Measurements from ENCODE around the gene SH3RF3.

The SH3RF3 gene

DNA sequence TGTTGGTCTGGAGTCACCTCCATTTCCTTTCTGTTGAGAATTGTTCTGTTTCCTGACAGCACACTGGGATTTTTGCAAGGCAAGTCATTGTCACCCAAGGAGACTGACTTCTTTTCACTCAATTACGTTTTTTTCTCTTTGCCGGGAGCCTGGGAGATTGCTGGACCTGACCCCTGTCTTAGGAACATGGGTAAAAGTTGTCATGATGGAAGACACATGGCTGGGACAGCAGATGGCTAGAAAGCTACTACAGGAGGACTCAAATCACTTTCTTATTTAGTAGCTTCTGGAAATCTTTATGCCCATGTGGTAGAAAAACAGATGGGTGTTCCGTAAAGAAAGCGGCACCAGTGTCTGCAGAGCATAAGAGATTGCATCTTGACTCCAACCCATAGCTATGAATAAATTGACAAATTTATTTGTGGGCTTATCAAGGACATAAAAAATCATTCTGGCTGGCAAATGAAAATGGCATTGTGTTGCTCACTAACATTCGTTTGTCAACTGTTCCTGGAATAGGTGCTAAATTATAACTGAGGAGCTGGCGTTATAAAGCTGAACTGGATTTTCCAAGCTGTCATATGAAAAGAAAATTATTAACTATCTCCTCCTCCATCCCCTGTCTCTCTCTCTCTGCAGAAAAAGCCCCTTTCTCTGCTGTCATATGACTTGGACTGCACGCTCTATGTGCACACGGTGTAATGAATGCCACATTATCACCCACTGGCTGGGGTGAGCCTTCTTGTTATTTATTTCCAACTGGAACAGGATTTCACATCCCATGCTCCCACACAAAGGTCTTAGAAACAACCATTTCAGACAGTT is 159.8 kb downstream of the SH3RF3 start:
- DNase-seq (ENCODE audit: low read depth), result no peak

DNA sequence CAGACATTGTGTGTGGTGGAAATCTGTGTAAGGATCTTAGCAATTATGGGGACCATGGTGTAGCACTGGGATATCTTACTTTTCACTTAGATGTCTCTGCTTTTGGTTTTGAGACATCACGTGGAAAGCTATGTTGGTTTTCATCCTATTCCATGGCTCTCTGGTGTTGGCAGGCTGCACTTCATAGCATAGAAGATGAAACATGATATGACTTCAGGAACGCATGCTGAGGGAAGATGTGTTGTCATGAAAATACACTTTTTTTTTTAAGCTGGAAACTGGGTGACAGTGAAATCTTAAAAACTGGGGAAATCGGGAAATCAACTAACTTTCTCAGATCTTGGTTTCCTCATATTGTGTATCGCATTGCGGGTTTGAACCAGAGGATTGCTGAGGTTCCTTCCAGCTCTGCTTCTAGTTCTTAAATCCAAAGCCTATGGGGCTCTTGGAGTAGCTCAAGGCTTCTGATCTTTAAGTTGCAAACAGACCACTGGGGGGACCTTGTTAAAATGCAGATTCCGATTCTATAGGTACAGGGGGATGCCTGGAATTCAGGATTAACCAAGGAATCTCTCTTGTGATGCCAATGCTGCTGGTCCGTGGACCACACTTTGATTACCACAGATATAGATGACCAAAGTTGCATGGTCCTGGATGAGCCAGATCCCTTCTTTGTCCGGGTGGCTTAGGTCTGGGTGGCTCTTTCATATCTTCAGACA is 160.7 kb downstream of the SH3RF3 start:
- no peak for DNase-seq (ENCODE audit: low read depth)

DNA sequence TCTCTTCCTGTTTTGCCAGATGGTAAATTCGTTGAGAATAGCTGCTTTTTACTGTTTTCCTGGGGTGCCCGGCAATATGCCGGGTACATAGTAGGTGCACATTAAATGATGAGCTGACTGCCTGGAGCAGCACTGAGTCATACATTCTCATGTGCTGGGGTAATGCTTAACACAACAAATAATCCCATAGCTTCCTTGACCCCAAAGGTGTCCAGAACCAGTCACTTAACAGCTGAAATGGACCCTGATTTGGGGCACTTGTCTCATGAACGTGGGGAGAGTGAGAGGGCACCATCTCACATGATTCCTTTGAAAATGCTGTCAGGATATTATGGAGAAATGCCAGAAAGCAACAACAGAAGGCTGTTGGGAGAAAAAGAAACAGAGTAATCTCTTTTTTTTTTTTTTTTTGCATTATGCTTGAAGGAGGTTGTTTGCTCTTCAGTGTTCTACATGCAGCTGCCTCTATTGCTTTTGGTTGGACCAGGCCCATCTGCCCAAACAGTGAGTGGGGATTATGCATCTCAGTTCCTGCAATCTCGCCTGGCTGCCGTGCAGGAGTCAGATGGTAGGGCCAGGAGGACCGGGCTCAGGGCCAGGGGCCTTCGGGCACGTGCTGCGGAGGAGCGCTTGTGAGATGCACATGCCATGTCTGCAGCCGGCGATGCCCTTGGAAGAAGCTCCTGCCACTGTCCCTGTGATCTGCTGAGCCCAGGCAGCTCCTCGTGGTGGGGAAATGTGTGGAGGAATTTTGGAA is 162.1 kb downstream of the SH3RF3 start:
- no peak for DNase-seq (ENCODE audit: low read depth)

DNA sequence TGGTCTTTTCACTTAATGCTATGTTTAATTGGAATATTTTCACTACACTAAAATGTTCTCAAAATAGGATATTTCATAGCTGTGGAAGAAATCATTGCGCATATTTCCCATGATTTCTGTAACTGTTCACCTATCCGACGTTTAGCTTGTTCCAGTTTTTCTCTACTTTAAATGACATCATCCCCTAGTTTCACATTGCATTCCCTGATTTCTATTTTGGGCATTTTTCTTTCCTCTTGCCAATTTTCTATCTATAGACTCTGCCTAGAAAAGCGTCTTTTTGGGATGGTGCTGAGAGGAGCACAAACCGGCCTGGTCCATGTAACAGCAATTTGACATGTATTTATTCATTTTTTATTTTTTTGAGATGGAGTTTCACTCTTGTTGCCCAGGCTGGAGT is 163.4 kb downstream of the SH3RF3 start:
- no peak for DNase-seq (ENCODE audit: low read depth)

DNA sequence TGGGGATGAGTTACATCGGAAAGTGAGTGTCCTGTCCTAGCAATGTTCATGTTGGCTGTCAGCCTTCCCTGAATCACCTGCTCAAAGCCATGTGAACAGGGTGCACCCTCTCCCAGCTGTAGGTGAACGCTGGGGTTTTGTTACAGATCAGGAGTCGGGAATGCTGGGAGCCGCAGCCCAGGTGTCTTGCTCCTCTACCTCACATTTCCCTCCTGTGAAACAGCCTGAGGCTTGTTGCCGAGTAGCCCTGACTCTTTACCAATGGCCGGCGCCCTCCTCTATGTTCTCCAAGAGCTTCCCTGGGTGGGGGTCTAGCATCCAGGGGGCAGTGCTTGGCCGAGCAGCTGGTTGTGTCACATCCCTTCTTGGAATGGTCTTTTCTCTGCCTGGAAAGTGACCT is 164.7 kb downstream of the SH3RF3 start:
- DNase-seq (ENCODE audit: low read depth), result no peak

DNA sequence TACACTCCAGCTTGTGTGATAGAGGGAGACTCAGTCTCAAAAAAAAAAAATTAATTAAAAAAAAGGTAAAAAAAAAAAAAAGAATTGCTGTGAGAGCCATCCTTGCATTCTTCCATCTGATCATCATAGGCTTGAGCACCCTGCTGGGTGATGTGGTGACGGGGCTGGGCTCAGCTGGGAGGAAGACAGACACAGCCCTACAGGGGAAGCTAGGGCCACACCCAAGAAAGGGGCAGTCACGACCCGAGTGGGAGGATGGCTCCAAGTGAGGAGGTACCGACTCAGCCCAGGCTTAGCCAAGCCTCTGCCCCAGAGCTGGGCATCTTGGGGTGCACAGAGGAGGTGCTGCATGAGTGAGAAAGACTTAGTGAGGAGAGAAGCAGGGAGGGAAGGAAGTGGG is 165.5 kb downstream of the SH3RF3 start:
- DNase-seq (ENCODE audit: low read depth), result no peak

DNA sequence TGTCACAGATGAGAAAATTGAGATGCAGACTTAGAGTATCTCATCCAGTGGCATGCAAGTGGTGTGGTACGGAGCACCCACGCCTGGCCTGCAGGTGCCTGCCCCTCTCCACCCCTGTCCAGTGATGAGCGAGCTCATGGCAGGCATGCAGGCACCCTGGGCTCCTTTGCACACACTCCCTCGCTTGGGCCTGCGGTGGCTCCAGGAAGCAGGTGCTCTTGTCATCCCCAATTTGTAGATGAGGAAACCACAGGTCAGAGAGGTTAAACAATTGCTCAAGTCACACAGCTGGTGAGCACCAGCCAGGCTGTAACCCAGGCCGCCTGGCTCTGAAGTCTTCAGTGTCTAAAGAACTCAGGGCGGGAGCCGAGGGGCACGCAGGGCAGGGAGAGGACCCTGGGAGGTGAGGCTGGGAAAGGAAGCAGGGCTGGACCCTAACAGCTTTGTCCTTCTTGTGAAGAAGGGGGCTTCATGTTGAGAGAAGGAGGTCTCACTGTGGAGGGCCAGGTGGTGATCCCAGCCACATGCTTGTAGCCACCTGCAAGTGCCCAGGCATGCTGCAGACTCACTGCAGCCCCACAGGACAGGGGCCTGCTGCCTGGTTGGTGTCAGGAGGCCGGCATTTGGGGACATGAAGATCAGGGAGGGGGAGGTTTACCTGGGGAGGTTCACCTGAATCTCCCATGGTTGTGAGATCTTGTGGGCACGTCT is 166.2 kb downstream of the SH3RF3 start:
- DNase-seq (ENCODE audit: low read depth), result no peak

DNA sequence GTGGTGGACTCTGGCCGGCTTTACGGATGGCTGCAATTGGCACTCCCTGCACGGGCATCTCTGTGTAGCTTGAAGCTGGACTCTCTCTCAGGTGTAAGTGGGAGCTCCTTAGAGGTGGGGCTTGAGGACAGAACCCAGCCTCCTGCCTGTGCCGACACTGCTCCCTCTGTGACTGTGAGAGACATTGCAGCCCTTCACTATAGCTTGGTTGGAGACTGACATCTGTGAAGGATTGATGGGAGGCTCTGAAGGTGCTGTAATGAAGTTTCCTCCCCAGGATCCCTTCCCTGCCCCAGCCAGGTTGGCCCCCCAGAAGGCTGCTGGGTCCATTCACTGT is 166.7 kb downstream of the SH3RF3 start:
- DNase-seq (ENCODE audit: low read depth), result no peak

DNA sequence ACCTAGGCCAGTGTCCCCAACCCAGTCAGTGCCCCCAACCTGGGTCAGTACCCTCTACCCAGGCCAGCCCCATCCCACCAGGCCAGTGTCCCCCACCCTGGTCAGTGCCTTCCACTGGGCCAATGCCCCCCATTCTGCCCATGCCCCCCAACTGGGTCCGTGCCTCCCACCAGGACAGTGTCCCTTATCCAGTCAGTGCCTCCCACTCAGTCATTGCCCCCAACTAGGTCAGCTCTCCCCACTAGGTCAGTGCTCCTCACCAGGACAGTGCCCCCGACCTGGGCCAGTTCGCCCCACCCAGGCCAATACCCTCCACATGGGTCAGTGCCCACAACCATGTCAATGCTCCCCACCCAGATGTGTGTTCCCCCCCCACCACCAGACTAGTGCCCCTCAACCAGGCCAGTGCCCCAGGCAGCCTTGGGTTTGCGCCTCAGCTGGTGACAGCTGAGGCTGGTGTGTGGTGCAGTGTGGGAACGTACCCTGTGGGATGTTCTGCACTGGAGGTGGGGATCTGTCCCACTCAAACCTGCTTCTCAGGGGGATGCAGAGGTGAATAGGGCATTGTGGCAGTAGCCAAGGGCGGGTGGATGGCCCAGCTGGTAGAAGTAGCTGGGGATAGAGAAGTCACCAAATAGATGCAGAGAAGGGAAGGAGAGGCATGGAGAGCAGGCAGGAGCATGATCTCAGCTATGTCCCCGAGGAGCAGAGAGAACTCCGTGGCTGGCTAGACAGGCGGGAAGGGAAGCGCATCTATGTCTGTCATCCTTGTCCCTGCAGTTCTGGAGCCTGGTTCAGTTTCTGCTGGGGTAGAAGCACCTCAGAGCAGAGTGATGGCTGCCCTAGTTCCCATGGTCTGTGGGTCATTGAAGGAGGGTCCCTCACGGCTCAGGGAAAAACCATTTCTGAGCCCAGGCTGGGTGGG is 168.8 kb downstream of the SH3RF3 start:
- DNase-seq (ENCODE audit: low read depth), result no peak

DNA sequence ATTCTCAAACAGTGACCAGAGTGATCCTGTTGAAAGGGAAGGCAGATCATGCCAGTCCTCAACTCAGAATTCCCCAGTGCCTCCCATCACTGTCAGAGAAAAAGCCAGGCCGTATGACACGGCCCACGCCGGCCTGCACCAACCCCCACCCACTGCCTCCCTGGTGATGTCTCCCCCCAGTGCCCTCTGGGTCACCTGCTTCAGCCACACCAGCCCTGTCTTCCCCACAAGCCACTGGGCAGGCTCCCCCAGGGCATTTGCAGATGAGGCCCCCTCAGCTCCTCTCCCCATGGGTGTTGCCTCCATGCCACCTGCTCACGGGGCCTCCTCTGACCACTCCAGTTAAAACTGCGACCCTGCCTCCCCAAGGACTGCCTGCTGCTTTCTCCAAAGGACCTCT is 169.8 kb downstream of the SH3RF3 start:
- DNase-seq (ENCODE audit: low read depth), result no peak

DNA sequence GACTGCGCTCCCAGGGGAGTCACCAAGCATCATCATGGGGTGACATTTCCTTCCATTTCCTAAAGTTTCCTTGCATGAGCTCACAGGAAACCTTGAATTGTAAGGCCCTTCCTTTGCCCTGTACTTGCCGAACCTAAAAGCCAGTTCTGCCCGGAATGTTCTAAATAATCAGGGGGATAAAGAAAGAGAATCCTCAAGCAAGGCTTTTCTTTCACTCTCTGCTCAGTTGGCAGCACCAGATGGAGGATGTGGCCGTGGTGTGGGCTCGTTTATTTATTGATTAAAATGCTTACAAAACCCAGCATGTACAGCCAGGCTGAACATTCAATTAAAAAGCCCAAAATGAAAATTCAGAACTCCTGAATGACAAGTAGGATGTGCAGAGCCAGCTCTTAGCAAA is 170.5 kb downstream of the SH3RF3 start:
- no peak for DNase-seq (ENCODE audit: low read depth)

DNA sequence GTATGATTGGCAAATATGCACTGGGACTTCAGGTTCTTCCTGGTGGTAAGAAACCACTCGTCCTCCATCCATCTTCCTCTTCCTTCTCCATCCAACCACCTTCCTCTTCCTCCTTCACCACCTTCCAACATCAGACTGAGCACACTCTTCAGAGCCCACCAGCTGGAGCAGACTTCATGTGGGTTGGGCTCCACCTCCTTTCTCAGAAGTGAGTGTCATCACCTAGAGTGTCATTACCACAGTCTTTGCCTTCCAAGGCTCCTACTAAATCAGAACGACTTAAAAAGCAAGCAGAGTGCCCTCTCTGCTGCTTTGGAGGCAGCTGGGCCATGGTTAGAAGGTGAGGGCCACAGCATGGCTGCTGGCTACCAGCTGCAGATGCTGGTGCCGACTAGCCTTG is 171.6 kb downstream of the SH3RF3 start:
- no peak for DNase-seq (ENCODE audit: low read depth)

DNA sequence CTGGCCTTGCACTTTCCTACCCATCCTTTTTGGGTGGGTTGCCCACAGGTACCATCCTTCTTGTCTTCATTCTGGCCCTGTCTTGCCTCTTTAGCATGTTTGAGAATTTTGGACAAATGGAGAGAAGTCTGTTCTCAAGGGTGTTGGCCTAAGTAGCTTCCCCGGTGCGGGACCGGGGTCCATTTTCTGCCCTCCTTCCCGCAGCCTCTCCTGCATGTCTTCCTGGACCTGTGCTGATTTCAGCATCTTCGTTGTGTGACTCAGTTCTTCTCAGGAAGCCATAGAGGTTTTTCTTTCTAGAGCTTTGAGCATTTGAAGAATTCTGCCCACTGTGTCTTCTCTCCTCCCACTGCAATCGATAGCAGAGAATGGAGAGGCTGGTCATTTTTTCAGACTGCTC is 172.7 kb downstream of the SH3RF3 start:
- DNase-seq (ENCODE audit: low read depth), result no peak

DNA sequence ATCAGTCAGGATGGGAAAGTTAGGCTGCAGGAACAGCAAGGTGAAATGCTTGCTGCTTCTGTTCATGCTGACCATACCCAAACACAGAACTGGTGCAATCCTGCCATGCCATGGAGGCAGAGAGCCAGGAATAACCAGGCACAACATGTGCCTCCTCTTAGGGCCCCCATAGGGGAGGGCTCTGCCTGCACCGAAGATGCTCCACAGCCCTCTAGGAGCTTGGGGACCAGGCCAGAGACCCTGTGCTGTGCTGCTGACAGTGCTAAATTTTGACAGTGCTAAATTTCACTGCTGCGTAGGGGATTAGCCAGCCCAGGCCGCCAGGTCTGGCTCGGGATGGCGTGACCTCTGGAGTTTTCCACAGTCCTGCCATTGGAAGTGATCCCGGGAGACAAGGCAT is 173.3 kb downstream of the SH3RF3 start:
- no peak for DNase-seq (ENCODE audit: low read depth)

DNA sequence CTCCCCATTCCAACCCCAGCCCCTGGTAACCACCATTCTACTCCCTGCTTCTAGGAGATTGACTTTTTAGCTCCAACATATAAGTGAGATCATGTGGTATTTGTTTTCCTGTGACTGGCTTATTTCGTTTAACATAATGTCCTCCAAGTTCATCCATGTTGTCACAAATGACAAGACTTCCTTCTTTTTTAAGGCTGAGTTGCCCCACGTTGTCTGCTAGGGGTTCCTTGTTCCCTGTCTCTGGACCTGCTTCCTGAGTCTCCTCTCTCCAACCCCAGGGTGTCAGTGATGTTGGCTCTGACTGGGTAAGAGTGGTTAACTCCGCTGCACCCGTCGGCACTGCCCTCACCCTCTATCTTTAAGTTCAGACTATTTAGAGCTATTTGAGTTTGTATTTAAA is 175.2 kb downstream of the SH3RF3 start:
- no peak for DNase-seq (ENCODE audit: low read depth)

DNA sequence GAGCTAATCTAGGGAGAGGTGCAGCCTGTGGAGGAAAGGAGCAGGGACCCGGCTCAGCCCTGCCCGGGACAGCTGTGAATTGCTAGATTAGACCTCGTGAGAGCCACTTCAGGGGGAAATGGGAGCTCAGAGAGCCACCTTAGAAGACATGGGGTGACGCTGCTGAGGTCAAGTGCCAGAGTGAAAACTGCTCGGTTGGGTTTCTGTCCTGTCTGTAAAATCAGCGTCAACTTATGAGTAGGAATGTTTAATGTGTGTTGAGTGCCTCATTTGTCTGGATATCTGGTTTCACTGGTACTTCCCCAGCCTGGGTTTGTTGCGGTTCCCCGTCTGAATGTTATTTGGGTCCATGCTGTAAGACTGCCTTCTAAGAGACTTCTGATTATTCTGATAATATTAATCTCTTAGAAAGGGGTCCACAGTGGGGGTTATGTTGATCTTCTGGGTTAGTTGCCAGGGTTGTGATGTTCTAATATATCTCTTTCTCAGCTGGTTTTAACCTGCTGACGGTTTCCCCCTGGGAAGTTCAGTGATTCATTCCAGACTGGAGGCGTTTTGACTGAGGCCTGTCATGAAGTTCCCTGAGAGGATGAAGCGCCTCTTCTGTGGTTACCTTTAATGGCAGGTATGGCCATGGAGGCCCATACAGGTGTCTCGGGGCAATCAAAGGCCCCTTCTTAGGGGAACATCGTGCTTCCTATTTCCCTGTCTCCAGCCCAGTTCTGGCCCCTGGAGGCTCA is 175.9 kb downstream of the SH3RF3 start:
- no peak for DNase-seq (ENCODE audit: low read depth)

DNA sequence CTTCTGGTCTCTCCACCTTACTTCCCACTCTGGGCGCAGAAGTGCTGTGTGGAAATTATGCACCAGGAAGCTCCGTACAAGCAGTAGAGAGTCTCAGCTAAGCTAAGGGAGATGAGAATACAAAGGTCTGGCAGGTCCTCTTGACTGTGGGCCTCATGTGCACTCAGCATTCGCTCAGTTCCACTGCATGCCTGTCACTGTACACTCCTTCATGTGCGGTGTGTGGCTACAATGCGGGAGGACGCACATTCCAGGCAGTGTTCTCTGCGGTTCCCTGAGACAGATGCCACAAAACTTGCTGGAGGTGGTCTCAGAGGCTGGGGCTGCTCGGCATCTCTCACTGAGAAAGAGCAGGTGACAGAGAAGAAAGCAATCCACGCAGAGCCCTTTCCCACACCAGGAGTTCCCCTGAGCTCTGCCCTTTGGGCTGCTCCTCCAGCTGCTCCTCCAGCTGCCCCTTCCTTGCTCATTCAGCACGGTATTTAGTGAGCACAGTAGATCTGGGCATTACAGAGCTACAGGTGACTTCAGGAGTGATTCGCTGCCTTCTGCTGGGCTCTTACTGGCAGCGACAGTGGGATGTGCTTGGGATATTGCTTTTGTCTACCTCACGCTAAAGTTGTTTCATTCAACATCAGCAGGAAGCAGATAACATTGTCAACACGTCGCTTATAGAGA is 176.6 kb downstream of the SH3RF3 start:
- no peak for DNase-seq (ENCODE audit: low read depth)

DNA sequence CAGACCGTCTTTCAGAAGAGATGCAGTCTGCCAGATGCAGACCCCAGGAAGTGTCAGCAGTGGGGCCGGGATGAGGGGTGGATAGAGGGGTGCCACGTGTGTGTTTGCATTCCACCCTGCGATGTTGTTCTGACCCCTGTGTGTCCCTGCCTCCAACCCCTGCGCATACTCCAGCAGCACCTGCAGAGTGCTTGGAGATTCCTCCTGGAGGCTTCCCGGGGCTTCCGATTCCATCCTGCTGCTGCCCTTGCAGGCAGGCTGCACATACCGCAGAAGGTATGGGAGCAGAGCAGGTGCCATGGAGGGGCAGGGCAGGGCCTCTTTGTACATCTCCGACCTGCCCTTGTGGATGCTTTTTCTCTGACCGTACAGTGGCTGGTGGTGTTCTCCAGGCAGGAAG is 177.2 kb downstream of the SH3RF3 start:
- no peak for DNase-seq (ENCODE audit: low read depth)

DNA sequence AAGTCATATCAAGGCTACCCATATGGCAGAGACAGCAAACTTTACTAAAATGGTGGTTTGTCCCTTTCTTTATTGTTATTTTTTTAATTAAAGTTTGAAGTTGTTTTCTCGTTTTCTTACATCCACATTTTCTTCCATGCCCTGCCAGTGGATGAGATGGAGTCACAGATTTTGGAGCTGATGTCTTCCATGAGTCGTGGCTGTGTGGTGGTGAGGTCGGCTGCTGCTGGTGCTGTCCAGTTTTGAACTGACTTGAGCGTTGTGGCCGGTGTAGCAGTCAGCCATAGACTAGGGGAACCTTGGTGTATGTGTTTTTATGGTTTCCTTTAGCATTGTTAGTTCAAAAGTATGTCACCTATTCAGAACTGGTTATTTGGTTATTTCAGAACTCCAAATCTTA is 182.8 kb downstream of the SH3RF3 start:
- no peak for DNase-seq (ENCODE audit: low read depth)

DNA sequence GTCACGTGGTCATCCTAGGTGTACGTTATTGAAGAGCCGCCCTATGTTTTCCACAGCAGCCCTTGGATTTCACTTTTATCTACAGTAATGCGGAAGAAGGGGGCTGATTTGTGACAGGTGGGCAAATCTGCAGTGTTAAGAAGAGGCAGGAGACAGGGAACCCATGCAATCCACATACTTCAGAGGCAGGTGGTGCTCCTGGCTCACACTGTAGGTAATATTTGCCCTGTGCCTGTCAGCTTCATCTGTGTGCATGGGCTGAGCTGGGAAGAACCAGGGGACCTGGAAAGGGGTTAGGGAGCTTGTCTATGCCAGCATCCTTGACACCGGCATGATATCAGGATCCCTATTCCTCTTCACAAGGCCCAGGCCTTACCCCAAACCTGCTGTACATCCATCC is 183.9 kb downstream of the SH3RF3 start:
- DNase-seq (ENCODE audit: low read depth), result no peak

Data from GM04504 (cell line).